HG03378 (cell line): ENCODE measurements around the gene HECW1.
A peak's percentile ranks its signal among the peaks of the same experiment; 100 is the strongest.

Source experiments
- ATAC-seq: cut with Tn5 transposase; IDR thresholded peaks from one replicate; pipeline ENCODE4 v1.9.1; 2021; ENCODE audit warnings: mild to moderate bottlenecking, moderate library complexity; ENCODE audit not compliant: unreplicated experiment

The HECW1 gene

DNA sequence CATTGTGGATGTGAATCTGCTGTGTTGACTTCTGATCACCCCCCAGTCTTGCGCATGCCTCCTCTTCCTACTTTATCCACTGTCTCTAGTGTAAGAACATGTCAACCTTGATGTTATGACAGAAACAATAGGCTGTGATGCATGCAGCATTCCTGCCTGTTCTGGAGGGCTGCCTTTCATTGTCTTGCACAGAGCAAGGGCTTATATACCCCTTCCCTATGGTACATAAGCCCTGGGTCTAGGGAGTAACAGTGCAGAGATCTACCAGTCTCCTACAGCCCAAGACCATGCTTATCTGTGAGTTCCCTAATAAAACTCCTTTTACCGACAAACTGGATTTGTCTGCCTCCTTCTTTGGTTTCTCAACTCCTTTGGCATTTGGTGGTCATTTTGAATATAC lies 293.5 kb downstream of the HECW1 start:
- ATAC-seq: no peak

DNA sequence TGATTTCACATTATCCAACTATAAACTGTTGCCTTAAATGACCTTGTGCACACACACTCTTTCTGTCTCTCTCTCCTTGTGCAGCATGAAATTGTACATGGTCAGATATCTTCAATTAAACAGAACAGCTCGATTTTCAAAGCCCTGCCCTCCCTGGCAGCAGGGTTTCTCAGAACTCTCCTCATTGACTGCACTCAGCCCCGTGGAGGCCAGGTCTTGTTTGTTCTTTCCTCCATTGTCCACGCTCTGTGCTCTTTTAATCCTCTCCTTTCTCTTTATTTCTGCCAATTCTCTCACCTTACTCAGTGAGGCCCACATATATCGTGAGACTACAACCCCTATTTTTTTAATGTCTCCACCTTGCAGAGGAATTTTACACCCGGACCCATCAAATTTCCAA lies 294.5 kb downstream of the HECW1 start:
- no peak for ATAC-seq

DNA sequence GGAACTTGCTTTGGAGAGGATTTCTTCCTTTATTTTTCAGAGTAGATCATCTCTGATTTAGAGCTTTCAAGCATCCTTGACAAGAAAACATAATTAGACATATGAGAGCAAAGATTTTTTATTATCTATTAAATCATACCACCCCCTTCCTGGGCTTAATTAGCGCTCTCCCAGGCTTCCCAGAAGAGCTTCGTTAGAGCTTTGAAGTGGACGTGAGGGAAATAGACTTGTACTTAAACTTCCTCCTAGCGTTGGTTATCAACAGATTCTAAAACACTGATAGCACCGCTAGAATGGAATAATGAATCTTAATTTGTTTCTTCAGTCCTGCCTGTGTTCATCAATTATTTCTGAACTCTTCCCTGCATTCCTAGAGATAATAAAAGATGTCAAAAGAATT lies 296.5 kb downstream of the HECW1 start:
- no peak for ATAC-seq

DNA sequence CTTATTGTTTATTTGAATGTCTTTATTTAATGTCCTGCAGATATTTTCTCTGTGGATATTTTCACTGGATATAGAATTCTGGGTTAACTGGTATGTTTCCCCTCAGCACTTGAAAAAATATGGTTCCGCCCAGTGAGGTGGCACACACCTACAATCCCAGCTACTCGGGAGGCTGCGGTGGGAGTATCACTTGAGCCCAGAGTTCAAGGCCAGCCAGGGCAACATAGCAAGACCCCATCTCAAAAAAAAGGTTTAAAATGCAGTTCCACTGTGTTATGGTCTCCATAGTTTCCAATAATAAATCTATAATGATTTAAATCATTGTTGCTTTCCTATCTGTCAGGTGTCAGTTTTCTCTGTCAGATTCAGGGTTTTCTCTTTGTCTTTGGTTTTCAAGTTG lies 305.0 kb downstream of the HECW1 start:
- ATAC-seq: no peak

DNA sequence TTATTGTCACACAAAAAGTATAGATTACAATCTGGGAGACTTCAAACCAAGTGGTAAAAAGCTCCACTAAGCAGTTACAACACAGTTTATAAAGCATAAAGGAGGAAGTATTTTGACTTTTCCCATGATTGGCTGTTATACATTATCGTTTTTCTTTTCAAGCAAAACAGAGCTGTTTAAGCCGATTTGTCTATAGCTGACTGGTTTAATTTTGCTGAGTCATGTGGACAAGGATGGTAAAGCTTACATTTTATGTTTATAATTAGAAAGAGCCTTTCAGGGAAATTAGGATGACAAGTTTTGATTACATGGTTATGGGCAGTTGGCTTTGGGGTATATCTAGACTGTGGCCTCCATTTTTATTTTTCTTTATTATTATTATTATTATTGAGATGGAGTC lies 318.0 kb downstream of the HECW1 start:
- no peak for ATAC-seq

DNA sequence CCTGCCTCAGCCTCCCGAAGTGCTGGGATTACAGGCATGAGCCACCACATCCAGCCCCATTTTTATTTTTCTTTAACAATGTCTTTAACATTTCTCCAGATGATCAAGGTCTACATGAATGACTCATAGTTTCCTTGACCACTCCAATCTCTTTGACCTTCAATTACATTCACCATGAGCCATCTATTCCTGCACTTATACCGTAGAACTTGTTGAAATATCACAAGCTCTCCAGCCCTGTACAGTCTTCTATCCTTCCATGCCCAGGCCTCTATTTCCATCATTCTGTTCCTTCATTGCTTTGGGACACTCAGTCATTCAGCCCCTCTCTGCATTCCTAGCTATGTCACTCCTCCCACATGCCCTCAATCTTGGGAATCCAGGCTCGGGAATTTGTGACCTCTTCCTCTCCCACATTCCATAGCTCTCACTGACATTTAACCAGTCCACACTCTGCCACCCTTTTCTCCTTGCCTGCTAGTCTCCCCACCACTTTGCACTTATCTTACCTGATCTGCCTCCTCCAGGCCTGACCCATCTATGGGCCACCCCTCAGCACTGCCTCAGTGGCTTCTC lies 318.7 kb downstream of the HECW1 start:
- no peak for ATAC-seq

DNA sequence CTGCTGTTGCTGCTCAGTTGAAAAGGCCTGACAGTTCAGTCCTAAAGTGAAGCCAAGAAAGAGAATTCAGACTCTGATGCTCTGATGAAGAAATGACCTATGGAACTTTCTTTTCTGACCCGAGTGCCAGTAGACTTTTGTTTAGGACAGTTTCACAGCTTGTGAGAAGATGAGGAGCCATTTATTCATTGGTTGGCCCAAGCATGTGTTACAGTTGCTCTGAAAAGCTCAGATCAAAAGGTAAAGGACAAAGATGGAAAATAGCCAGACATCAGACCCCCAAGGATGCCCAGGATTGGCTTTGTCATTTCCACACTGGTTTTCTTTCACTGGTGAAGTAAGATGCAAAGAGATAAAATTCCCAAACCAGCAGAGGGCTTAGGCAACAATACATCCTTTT lies 321.2 kb downstream of the HECW1 start:
- no peak for ATAC-seq

DNA sequence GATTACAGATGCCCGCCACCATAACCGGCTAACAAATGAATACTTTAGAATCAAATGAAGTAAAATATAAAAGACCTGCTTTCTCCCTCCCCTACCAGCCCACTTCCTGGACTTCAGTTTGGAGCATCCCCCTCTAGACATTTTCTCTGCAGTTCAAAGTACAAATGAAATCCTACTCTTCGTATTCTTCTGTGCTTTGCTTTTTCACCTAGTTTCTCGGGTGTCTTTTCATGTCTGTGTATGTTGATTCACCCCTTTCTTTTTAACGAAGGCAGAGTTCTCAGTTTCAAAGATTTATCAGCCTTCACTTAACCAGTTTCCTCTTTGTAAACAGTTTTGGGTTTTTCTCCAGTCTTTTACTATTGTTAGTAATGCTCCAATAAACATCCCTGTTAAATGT lies 324.6 kb downstream of the HECW1 start:
- no peak for ATAC-seq

DNA sequence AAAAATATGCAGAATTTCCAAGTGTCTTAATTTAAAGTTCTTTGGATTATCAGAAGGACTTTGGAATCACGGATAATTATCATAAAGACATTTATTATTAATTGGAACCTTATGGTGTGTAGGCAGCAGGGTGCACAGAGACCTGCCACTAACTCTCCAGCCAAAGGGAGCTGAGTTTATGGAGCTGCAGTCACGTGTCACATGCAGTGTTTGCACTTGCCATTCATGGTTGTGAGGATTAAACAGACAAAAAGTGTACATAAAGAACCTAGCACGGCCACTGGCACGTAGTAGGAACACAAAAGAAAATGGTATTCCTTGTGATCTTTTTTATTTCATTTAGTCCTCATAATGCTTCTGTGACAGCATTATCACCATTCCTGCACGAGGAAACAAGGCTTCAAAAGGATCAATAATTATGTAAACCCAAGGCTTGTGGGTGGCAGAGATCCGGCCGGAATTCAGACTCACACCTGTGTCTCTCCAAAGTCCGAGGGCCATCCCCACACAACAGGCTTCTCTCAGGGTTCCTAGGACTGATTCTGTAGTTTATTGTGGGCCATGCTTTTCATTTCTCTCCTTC lies 326.5 kb downstream of the HECW1 start:
- no peak for ATAC-seq

DNA sequence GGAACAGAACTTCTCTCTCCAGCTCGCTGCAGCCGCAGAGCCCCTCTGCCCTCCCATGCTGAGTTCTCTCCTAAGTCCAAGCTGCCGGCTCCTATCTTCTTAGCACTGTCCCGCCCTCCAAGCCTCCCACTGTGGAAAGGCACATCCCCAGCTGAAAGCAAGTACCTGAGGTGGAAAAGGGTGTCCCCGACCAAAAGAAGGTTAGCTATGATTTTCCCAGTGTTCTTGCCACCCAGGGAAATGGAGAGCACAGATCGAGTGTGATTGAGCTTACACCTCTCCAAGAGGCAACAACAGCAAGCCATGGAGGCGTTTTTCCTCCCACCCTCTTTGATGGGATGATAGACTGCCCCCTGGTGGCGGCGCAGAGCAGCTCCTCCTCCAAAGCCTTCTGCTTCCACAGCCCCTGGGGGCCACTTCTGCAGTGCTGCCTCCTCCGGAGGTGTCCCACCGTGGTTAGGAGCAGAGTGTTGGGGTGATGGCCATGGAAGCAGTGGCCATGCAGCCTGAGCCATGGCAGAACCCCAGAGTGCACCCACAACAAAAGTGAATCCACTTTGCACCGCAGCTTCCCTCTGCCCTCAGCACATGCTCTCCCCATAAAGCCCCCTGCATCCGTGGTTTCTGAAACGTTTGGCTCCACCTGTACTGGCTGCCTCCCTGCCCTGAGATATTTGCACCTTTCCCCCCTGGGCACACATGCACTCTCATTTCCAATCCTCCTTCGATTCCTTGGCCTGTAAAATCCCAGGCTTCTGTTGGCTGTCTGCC lies 327.4 kb downstream of the HECW1 start:
- no peak for ATAC-seq

DNA sequence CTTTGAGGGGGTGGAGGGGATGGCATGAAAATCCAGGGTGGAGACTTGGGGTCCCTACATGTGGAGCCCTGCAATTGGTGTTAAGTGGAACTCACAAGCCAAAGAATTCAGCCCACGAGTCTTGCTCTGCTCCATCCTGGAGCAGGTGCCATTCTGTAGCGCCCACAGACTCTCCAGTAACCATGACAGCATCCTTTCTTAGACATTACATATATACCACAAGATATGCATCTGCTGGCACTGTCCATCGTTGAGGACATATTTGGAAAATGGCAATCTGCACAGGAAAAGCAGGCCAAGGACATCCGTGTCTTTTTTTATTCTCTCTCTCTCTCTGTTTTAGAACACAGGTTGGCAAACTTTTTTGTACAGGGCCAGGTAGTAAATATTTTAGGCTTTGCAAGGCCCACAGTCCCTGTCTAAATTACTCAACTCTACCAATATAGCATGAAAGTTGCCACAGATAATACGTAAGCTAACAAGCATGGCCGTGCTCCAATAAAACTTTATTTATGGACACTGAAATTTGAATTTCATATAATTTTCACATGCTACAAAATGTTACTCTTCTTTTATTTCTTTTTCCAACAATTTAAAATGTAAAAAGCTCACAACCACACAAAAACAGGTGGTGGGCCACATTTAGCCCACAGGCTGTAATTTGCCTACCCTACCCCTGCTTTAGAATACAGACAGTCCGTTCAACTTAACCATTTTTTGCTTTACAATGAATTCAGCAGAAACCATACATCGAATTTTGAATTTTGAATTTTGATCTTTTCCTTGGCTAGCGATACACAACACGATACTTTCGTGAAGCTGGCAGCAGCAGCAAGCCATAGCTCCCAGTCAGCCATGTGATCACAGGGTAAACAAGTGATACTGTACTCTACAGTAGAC lies 329.0 kb downstream of the HECW1 start:
- no peak for ATAC-seq

DNA sequence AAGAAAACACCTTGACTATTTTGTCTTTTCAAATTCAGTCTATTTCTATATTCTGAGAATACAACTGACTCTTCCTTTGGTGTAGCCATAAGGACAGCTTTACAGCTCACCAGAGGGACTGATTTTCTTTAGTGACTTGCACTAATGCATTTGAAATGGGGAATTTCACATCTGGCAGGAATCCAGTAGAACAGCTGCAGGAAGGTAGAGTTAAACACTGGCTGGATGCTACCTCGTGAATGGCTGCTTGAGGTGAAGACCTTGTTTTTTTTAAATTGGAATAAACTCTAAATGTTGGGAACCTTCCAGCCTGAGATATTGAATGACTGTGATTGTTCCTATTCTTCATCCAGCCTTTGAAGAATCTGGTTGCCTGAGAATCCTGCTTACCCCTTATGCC lies 330.9 kb downstream of the HECW1 start:
- ATAC-seq: no peak

DNA sequence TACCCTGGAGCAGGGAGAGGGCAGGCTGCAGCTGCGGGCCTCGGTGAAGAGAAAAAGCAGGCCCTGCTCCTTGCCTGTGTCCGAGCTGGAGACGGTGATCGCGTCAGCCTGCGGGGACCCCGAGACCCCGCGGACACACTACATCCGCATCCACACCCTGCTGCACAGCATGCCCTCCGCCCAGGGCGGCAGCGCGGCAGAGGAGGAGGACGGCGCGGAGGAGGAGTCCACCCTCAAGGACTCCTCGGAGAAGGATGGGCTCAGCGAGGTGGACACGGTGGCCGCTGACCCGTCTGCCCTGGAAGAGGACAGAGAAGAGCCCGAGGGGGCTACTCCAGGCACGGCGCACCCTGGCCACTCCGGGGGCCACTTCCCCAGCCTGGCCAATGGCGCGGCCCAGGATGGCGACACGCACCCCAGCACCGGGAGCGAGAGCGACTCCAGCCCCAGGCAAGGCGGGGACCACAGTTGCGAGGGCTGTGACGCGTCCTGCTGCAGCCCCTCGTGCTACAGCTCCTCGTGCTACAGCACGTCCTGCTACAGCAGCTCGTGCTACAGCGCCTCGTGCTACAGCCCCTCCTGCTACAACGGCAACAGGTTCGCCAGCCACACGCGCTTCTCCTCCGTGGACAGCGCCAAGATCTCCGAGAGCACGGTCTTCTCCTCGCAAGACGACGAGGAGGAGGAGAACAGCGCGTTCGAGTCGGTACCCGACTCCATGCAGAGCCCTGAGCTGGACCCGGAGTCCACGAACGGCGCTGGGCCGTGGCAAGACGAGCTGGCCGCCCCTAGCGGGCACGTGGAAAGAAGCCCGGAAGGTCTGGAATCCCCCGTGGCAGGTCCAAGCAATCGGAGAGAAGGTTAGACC lies 332.5 kb downstream of the HECW1 start:
- ATAC-seq: no peak

DNA sequence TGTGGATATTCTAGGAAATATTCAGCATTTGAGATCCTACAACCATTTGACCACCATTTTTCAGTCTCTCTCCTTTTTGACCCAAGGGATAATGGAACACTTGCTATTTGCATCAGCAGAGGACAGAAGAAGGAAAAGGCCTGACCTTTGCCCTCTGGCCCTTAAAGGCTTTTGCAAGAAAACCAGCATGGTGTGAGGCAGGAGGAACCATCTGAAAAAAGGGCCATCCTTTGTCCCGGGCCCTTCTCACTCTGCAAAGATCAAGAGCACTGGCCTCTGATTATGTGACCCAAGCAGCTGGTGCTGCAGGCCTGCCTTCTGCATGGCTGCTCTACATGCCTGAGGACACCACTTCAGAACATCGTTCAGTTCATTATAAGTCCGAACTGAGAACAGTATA lies 337.1 kb downstream of the HECW1 start:
- no peak for ATAC-seq

DNA sequence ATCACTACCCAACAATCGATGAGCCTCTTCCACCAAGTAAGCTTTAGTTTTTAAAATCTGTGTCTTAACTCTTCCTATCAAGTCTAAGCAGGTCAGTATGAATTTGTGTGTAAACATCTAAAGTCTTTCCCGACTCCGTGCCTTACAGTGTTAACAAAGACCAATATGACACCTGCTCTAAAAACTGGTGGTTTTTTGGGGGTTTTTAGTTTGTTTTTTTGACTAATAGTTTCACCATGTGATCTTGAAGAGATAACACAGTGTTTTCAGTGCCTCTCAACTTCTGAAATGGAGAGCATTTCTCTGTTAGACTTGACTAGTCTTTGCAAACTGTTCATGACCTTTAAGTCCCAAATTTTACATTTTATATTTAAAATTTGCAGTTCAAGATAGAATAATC lies 338.4 kb downstream of the HECW1 start:
- no peak for ATAC-seq

DNA sequence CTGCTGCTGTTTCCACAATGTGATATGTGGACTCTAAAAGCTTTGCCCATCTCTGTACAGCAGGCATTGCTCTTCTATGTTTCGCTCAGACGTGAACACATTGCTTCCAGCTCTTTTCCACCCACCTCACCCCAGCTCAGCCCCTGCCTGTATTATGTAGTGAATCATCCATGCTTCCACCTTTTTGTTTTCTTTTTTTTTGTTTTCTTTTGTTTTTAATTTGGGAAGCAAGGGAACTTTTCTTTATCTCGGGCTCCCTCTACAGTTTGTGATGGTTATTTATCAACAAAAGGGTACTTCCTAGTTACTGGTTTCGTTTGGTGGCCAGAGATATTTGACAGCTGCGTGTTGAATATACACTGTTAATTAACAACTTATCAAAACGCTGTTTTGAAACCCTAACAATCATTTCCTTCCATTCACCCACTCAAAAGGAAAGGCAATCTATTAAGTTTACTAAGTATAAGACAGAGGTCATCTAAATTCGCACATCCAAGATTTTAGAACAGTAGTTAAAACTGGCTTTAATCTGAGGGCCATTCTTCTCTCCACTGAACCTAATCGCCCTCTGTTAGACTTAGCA lies 342.6 kb downstream of the HECW1 start:
- ATAC-seq: peak; percentile 85

DNA sequence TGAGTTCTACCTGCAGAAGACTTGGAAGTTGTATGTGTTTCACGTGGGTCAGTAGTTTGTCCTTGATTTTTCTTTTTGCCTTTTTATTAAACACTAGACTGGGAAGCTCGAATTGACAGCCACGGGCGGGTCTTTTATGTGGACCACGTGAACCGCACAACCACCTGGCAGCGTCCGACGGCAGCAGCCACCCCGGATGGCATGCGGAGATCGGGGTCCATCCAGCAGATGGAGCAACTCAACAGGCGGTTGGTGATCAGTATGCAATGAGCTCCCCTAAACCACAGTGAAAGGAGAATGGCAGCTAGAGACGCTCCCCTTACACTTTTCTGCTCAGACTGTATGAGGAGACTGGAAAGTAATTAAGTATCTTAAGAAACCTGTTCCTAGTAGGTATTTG lies 343.8 kb downstream of the HECW1 start:
- ATAC-seq: no peak

DNA sequence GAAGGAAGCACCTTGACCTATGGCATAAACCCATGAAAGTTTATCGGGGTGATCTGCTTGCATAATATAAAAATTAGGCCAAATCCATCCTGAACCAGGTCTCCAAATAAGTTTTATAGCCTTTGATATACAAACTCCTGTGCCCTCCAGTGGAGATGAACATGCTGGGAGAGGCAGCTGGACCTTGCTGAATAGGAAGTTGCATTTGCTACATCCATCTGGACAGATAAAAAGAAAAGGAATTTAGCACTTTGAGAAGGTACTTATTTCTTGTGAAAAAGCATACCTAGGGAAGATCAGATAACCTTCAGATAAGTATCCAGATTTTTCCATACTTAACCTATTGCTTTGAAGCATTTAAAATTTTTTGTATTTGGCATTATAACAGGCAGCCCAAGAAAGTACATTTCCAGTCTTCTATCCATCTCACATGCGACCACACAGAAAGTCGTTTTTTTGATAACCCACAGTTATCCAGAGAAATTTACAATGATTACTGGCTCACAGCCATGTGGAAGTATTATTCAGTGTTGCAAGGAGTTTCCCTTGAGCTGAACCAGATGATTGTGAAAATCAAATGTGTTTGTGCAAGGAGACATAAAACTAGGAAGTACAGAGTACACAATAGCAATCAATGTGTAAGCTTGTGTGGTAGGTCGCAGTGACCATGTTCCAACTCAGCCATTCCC lies 346.0 kb downstream of the HECW1 start:
- no peak for ATAC-seq

DNA sequence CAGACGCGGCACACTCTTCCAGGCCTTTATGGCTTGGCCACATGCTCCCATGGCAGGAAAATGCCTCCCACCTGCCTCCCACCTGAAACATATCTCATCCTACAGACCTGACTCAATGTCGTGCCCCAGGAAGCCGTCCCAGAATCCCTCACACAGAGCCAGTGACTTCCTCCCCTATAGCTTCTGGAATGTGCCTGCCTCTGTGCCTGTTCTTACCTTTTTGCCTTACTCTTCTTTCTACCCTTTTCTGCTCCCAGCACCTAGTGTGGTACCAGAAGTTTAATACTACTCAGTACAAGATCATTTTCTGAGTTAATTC lies 346.5 kb downstream of the HECW1 start:
- no peak for ATAC-seq
